ENCODE data around the gene ARPC5.

The ARPC5 gene

GRCh38 chr1:183604815-183605214 is 30.8 kb downstream of the ARPC5 start:
- Histone ChIP-seq H3K36me3 (ENCODE audit: insufficient read depth, low read length) (no peaks in the 10 kb centered on the region), H3K4me2 (ENCODE audit: low read length) (no peak overlapping the region; the same call in 1 of the 2 replicates), H4K20me1 (ENCODE audit: insufficient read depth, low read length) (no peaks in the 10 kb centered on the region), H3K9me2 (ENCODE audit: low read depth, low read length) (no peaks in the 10 kb centered on the region), H3K79me2 (ENCODE audit: insufficient read depth, low read length) (no peaks in the 10 kb centered on the region), H3K4me1 (ENCODE audit: insufficient read depth, low read length, severe bottlenecking) (peaks cover 9% of the 10 kb centered on the region), H3K9me3 (ENCODE audit: low read length) (no peaks in the 10 kb centered on the region), H3K27ac (ENCODE audit: low read depth, low read length, poor library complexity, severe bottlenecking) (no peak overlapping the region), H2AFZ (ENCODE audit: low read length) (peak overlapping the region; percentile 54; the same call in 1 of the 2 replicates), H3K9ac (ENCODE audit: low read length) (no peak overlapping the region), H3F3A (ENCODE audit: insufficient read depth, low read length) (no peaks in the 10 kb centered on the region), H3K27me3 (ENCODE audit: insufficient read depth, low read length) (no peaks in the 10 kb centered on the region), H3K4me3 (ENCODE audit: low read depth, low read length, poor library complexity, severe bottlenecking) (no peak overlapping the region)
- no peak for TF ChIP-seq CTCF (IDR thresholded peaks at IDR 0.05; ENCODE audit: low read length)
- TF ChIP-seq EZH2 (IDR thresholded peaks at IDR 0.05; ENCODE audit: borderline replicate concordance, low read length) = no peak

GRCh38 chr1:183604038-183604808 is 31.4 kb downstream of the ARPC5 start:
- Histone ChIP-seq H3K36me3 (ENCODE audit: insufficient read depth, low read length) (no peaks in the 10 kb centered on the region), H3K9me3 (ENCODE audit: low read length) (no peaks in the 10 kb centered on the region), H4K20me1 (ENCODE audit: insufficient read depth, low read length) (no peaks in the 10 kb centered on the region), H3K27me3 (ENCODE audit: insufficient read depth, low read length) (no peaks in the 10 kb centered on the region), H3K4me3 (ENCODE audit: low read depth, low read length, poor library complexity, severe bottlenecking) (no peak overlapping the region), H3K9ac (ENCODE audit: low read length) (no peak overlapping the region), H3K4me2 (ENCODE audit: low read length) (no peak overlapping the region; the same call in 1 of the 2 replicates), H3F3A (ENCODE audit: insufficient read depth, low read length) (no peaks in the 10 kb centered on the region), H3K9me2 (ENCODE audit: low read depth, low read length) (no peaks in the 10 kb centered on the region), H2AFZ (ENCODE audit: low read length) (no peak overlapping the region), H3K79me2 (ENCODE audit: insufficient read depth, low read length) (no peaks in the 10 kb centered on the region), H3K27ac (ENCODE audit: low read depth, low read length, poor library complexity, severe bottlenecking) (no peak overlapping the region), H3K4me1 (ENCODE audit: insufficient read depth, low read length, severe bottlenecking) (peaks cover 9% of the 10 kb centered on the region)
- TF ChIP-seq EZH2 (IDR thresholded peaks at IDR 0.05; ENCODE audit: borderline replicate concordance, low read length) (no peak), CTCF (IDR thresholded peaks at IDR 0.05; ENCODE audit: low read length) (no peak)

GRCh38 chr1:183602510-183602909 is 33.1 kb downstream of the ARPC5 start:
- H4K20me1 ChIP-seq (ENCODE audit: insufficient read depth, low read length) = no peaks in the 10 kb centered on the region
- H3F3A ChIP-seq (ENCODE audit: insufficient read depth, low read length) = no peaks in the 10 kb centered on the region
- no peak overlapping the region for H2AFZ ChIP-seq (ENCODE audit: low read length)
- H3K36me3 ChIP-seq (ENCODE audit: insufficient read depth, low read length) = no peaks in the 10 kb centered on the region
- no peak overlapping the region for H3K27ac ChIP-seq (ENCODE audit: low read depth, low read length, poor library complexity, severe bottlenecking)
- H3K9me2 ChIP-seq (ENCODE audit: low read depth, low read length) = no peaks in the 10 kb centered on the region
- no peaks in the 10 kb centered on the region for H3K9me3 ChIP-seq (ENCODE audit: low read length)
- TF ChIP-seq EZH2 (IDR thresholded peaks at IDR 0.05; ENCODE audit: borderline replicate concordance, low read length) (no peak), CTCF (IDR thresholded peaks at IDR 0.05; ENCODE audit: low read length) (no peak)
- H3K79me2 ChIP-seq (ENCODE audit: insufficient read depth, low read length) = no peaks in the 10 kb centered on the region
- peaks cover 9% of the 10 kb centered on the region for H3K4me1 ChIP-seq (ENCODE audit: insufficient read depth, low read length, severe bottlenecking)
- no peaks in the 10 kb centered on the region for H3K27me3 ChIP-seq (ENCODE audit: insufficient read depth, low read length)
- no peak overlapping the region for H3K9ac ChIP-seq (ENCODE audit: low read length)
- H3K4me3 ChIP-seq (ENCODE audit: low read depth, low read length, poor library complexity, severe bottlenecking) = no peak overlapping the region
- H3K4me2 ChIP-seq (ENCODE audit: low read length) = no peak overlapping the region

All from OCI-LY1 (cell line).